ENCODE measurements around the gene PJVK. TPM values are rescaled to one million over a fixed set of nuclear protein-coding genes. Genes with fewer than 3 reads are reported as not detected.

The PJVK gene
- total RNA-seq (2012; rRNA removed) (0.28 and 0.72 TPM in 2 replicates), polyA plus RNA-seq (2012; rRNA removed) (1.9 and 2.4 TPM in 2 replicates), Bru-seq, nascent RNA (percentile 45 among the genes with signal in this experiment), BruChase-seq, experiment 1, labeled RNA remaining after a 6-hour chase (percentile 67 among the genes with signal in this experiment), BruChase-seq, experiment 2, labeled RNA remaining after a 2-hour chase (percentile 64 among the genes with signal in this experiment)
- polyA plus RNA-seq (2012; cell fraction: cytosol; rRNA removed), result 0.04 and 0.09 TPM in 2 replicates
- 2.8 and 24.7 TPM in 2 replicates for polyA plus RNA-seq (2012; cell fraction: nucleus; rRNA removed; ENCODE audit: low replicate concordance)
- long read RNA-seq, partial matches to known transcripts, result 0 of 3 reads
- long read RNA-seq, other reads (novel, unspliced or antisense), result 3 of 3 reads

- H4K91ac ChIP-seq (ENCODE audit: insufficient read depth, low read depth, low read length), result peak within 1 kb of the TSS; percentile 96
- ATAC-seq (ENCODE audit: low read depth) (peak; percentile 98), DNase-seq (peak; percentile 97)
- intact Hi-C loops (cut with micrococcal nuclease), result loop anchor here (1.0 kb wide), 2 partner anchors 15 to 27 kb away; partner anchors contain the start of gene FKBP7
- H4K5ac ChIP-seq (ENCODE audit: low read depth, low read length), result peak within 1 kb of the TSS; percentile 100
- in situ Hi-C loops (cut with MboI; ENCODE audit: low sequenced_read_pairs), result no loop called here
- H3K27me3 ChIP-seq (ENCODE audit: control insufficient read depth, insufficient read depth, low read length), result no peaks in the 10 kb centered on the region
- H3K36me3 ChIP-seq (ENCODE audit: control insufficient read depth, insufficient read depth, low read length), result peaks cover 11% of the 10 kb centered on the region; the same call in 1 of the 2 replicates
- TF ChIP-seq MAZ (IDR thresholded peaks at IDR 0.05; ENCODE audit: borderline replicate concordance, low read depth, low read length), result peak; percentile 94
- TF ChIP-seq POLR2A (IDR thresholded peaks at IDR 0.05; ENCODE audit: low read depth, low read length), result peak; percentile 94
- TF ChIP-seq MAFK (IDR thresholded peaks at IDR 0.05; ENCODE audit: low read depth, low read length), result no peak
- TF ChIP-seq RAD21 (IDR thresholded peaks at IDR 0.05; ENCODE audit: low read length), result no peak
- TF ChIP-seq MXI1 (IDR thresholded peaks at IDR 0.05; ENCODE audit: borderline replicate concordance, low read depth, low read length), result peak; percentile 75; the same call in 1 of the 2 replicates
- TF ChIP-seq CEBPB (IDR thresholded peaks at IDR 0.05; ENCODE audit: low read depth, low read length), result peak; percentile 20; the same call in 1 of the 2 replicates
- H3K79me1 ChIP-seq (ENCODE audit: low read depth in 1 of 2, low read length in 2 of 2), result peaks cover 21 to 34% of the 10 kb centered on the region in 2 experiments
- ChIA-PET CTCF (no interaction called here), POLR2A (ENCODE audit: unreplicated experiment) (interaction anchor here (0.7 to 1.0 kb wide), 3 partner anchors 25 to 72 kb away, joined by 3 to 6 read pairs (median 3); no protein-coding TSS in a partner anchor)
- H3K4me2 ChIP-seq (ENCODE audit: low read depth, low read length), result peak within 1 kb of the TSS; percentile 98
- no peaks in the 10 kb centered on the region for H3K9me3 ChIP-seq (ENCODE audit: control insufficient read depth, insufficient read depth, low read length)
- no peak within 1 kb of the TSS for H2BK20ac ChIP-seq (ENCODE audit: low read depth, low read length)
- peak within 1 kb of the TSS; percentile 84 for H2BK120ac ChIP-seq (ENCODE audit: low read depth, low read length)
- peak within 1 kb of the TSS; percentile 96 for H3K23ac ChIP-seq (ENCODE audit: low read depth, low read length)
- H2BK15ac ChIP-seq (ENCODE audit: low read depth, low read length), result peak within 1 kb of the TSS; percentile 47; the same call in 1 of the 3 replicates
- H4K20me1 ChIP-seq (ENCODE audit: insufficient read depth, low read length), result peaks cover 9% of the 10 kb centered on the region; the same call in 1 of the 2 replicates
- 0% methylated on average over 48 of the region's 76 CpGs; no CpG with 5 or more reads in 1 of the 2 experiments for WGBS, 2 experiments (ENCODE audit: extremely low coverage in 2 of 2, insufficient read length in 1 of 2)
- peak within 1 kb of the TSS; percentile 86 for H3K4me3 ChIP-seq (ENCODE audit: insufficient read depth, low read depth, low read length)
- H2AFZ ChIP-seq (replicated peaks; ENCODE audit: low read length, poor library complexity), result peak within 1 kb of the TSS; percentile 98
- peak within 1 kb of the TSS; percentile 98 for H3K14ac ChIP-seq (replicated peaks; ENCODE audit: low read depth, low read length)
- H3K18ac ChIP-seq (ENCODE audit: low read depth, low read length), result peak within 1 kb of the TSS; percentile 90
- 0 out of 2 replicates have a peak, but pooled peaks cover 2% of the 10 kb centered on the region for H3K9me1 ChIP-seq (ENCODE audit: insufficient read depth, low read length)
- H3K4ac ChIP-seq (ENCODE audit: low read depth, low read length), result peak within 1 kb of the TSS; percentile 99
- dilution Hi-C loops (cut with HindIII; ENCODE audit: low sequenced_read_pairs, unreplicated experiment), result no loop called here
- peak within 1 kb of the TSS; percentile 98 for H3K27ac ChIP-seq (ENCODE audit: insufficient read depth, low read length)
- peak within 1 kb of the TSS; percentile 94 for H2AK5ac ChIP-seq (ENCODE audit: low read depth, low read length)
- H3K4me1 ChIP-seq (ENCODE audit: control insufficient read depth, insufficient read depth, low read length), result peaks cover 6% of the 10 kb centered on the region
- H2BK5ac ChIP-seq (ENCODE audit: low read depth, low read length, poor library complexity, severe bottlenecking), result peak within 1 kb of the TSS; percentile 97
- H3K9ac ChIP-seq (ENCODE audit: low read depth, low read length), result peak within 1 kb of the TSS; percentile 97
- H2AK9ac ChIP-seq (replicated peaks; ENCODE audit: low read depth, low read length, poor library complexity), result peak within 1 kb of the TSS; percentile 90
- H3K56ac ChIP-seq (ENCODE audit: extremely low read depth, insufficient read depth, low read length), result peak within 1 kb of the TSS; percentile 91
- BruUV-seq (replicated peaks), result no TSS peak
- H4K8ac ChIP-seq (ENCODE audit: low read depth in 2 of 2, low read length in 2 of 2), result peak within 1 kb of the TSS; percentile 91 to 100
Measured at GRCh38 chr2:178450774-178451525, at the start of gene PJVK, which contains the start of gene PRKRA. PJVK (plus strand) TSS chr2:178451378; CDS start chr2:178453410, 2,032 bp downstream. PRKRA (minus strand) TSS chr2:178451175; CDS start chr2:178451030, 145 bp downstream.
